ENCODE results near the gene CRHR1.

- TF ChIP-seq, protein P1, sequence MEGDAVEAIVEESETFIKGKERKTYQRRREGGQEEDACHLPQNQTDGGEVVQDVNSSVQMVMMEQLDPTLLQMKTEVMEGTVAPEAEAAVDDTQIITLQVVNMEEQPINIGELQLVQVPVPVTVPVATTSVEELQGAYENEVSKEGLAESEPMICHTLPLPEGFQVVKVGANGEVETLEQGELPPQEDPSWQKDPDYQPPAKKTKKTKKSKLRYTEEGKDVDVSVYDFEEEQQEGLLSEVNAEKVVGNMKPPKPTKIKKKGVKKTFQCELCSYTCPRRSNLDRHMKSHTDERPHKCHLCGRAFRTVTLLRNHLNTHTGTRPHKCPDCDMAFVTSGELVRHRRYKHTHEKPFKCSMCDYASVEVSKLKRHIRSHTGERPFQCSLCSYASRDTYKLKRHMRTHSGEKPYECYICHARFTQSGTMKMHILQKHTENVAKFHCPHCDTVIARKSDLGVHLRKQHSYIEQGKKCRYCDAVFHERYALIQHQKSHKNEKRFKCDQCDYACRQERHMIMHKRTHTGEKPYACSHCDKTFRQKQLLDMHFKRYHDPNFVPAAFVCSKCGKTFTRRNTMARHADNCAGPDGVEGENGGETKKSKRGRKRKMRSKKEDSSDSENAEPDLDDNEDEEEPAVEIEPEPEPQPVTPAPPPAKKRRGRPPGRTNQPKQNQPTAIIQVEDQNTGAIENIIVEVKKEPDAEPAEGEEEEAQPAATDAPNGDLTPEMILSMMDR (IDR thresholded peaks at IDR 0.05; ENCODE audit: insufficient read depth, low read length) = no peak
- TF ChIP-seq SPI1 (IDR thresholded peaks at IDR 0.05; ENCODE audit: borderline replicate concordance, low read depth) (no peak), POLR2AphosphoS5 (IDR thresholded peaks at IDR 0.05; ENCODE audit: low read depth) (no peak)
- TF ChIP-seq, protein P2, sequence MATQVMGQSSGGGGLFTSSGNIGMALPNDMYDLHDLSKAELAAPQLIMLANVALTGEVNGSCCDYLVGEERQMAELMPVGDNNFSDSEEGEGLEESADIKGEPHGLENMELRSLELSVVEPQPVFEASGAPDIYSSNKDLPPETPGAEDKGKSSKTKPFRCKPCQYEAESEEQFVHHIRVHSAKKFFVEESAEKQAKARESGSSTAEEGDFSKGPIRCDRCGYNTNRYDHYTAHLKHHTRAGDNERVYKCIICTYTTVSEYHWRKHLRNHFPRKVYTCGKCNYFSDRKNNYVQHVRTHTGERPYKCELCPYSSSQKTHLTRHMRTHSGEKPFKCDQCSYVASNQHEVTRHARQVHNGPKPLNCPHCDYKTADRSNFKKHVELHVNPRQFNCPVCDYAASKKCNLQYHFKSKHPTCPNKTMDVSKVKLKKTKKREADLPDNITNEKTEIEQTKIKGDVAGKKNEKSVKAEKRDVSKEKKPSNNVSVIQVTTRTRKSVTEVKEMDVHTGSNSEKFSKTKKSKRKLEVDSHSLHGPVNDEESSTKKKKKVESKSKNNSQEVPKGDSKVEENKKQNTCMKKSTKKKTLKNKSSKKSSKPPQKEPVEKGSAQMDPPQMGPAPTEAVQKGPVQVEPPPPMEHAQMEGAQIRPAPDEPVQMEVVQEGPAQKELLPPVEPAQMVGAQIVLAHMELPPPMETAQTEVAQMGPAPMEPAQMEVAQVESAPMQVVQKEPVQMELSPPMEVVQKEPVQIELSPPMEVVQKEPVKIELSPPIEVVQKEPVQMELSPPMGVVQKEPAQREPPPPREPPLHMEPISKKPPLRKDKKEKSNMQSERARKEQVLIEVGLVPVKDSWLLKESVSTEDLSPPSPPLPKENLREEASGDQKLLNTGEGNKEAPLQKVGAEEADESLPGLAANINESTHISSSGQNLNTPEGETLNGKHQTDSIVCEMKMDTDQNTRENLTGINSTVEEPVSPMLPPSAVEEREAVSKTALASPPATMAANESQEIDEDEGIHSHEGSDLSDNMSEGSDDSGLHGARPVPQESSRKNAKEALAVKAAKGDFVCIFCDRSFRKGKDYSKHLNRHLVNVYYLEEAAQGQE (IDR thresholded peaks at IDR 0.05; ENCODE audit: insufficient replicate concordance, low read depth) = no peak
Observed at GRCh38 chr17:45861165-45861564, 77.0 kb downstream of the CRHR1 start.

Measured in HL-60 (cell line).